IgD-negative memory B cell (primary cell): ENCODE measurements around the gene BCOR. TPM values are rescaled to one million over a fixed set of nuclear protein-coding genes. Genes with fewer than 3 reads are reported as not detected.

Experiments used
- H3K27ac Mint-ChIP-seq, 3 donors: one replicate each; pipeline ENCODE4 v1.8.0; 2020 to 2022; ENCODE audit warnings: mild to moderate bottlenecking in 3 of 3, mixed read lengths in 3 of 3, moderate library complexity in 1 of 3
- H3K27me3 Mint-ChIP-seq: one replicate; pipeline ENCODE4 v1.8.0; 2021; ENCODE audit warnings: mixed read lengths
- H3K36me3 Mint-ChIP-seq: one replicate; pipeline ENCODE4 v1.8.0; 2020; ENCODE audit warnings: mild to moderate bottlenecking, mixed read lengths
- H3K4me1 Mint-ChIP-seq, 3 donors: one replicate each; pipeline ENCODE4 v1.8.0; 2020 to 2022; ENCODE audit warnings: mixed read lengths in 3 of 3, mild to moderate bottlenecking in 1 of 3
- H3K4me3 Mint-ChIP-seq, 4 donors: one replicate each; pipeline ENCODE4 v1.8.0; 2020 to 2022; ENCODE audit warnings: mild to moderate bottlenecking in 4 of 4, mixed read lengths in 4 of 4, moderate library complexity in 3 of 4
- H3K9me3 Mint-ChIP-seq, 3 donors: one replicate each; pipeline ENCODE4 v1.8.0; 2020 to 2021; ENCODE audit warnings: mixed read lengths in 3 of 3, mild to moderate bottlenecking in 1 of 3
- polyA plus RNA-seq: library from polyadenylated mRNA; unstranded; fragments of 300-500 nt; fragmentation: Illumina TruSeq; gene quantifications from one replicate; pipeline ENCODE4 v1.2.3, GENCODE V29; 2021

BCOR gene
- polyA plus RNA-seq, 1 donor from 2014 or later, result 10.2 TPM

DNA sequence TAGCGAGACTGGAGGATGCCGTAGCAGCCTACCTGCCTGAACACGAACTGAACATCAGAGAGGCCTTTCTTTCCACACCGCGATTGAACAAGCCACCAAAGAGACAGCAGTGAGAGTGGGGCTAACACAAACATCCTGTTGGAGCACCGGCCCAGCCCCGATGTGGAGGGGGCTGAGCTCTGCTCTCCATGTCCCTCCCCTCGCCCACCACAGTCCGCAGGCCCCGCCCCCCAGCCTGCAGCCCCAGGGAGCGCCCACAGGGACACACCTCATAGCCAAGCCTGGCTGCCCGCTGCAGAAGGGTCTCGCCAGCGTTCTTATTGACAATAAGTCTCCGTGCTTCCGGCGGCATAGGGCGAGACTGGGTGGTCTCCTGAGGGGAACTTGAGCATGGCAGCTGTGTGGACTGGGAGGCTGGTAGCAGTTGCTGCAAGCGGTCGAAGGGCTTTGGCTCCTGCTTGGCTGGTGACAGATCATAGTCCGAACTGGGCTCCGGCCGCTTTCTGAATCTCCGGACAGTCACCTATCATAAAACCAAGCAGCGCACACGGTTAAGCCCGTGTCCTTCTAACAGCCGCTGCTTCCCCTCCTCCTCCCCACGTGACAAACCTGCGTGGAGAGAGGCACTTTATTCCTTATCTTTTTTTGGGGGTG is 35.8 kb downstream of the BCOR start:
- Mint-ChIP-seq H3K27me3 (peaks cover 4% of the 10 kb centered on the region), H3K4me1 (peaks cover 0 to 1% (median 0%) of the 10 kb centered on the region in 3 donors), H3K4me3 (no peak overlapping the region), H3K36me3 (peaks cover 1% of the 10 kb centered on the region), H3K9me3 (no peaks in the 10 kb centered on the region), H3K27ac (no peak overlapping the region)

DNA sequence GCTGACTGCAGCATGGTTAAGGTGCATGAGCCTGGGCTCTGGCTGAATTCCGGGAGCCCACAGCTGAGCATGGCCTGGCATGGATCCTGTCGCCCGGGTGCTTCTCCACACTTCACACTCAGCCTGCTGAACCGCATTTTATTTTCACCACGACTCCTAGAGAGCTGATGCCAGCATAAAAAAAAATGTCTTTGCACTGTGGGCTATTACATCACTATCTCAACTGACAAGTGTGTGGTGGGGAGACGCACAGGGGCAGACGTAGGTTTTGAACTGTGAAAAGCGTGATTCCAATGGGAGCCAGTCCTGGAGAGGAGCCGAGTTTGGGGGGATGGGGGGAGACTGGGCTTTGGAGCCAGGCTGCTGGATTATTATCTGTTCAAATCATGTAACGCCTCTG is 36.8 kb downstream of the BCOR start:
- peaks cover 0 to 1% (median 0%) of the 10 kb centered on the region in 3 donors for H3K4me1 Mint-ChIP-seq
- H3K4me3 Mint-ChIP-seq, result peak overlapping the region in 1 of 4 donors; percentile 32
- peaks cover 1% of the 10 kb centered on the region for H3K36me3 Mint-ChIP-seq
- no peak overlapping the region for H3K27ac Mint-ChIP-seq
- no peaks in the 10 kb centered on the region for H3K9me3 Mint-ChIP-seq
- H3K27me3 Mint-ChIP-seq, result peaks cover 4% of the 10 kb centered on the region

DNA sequence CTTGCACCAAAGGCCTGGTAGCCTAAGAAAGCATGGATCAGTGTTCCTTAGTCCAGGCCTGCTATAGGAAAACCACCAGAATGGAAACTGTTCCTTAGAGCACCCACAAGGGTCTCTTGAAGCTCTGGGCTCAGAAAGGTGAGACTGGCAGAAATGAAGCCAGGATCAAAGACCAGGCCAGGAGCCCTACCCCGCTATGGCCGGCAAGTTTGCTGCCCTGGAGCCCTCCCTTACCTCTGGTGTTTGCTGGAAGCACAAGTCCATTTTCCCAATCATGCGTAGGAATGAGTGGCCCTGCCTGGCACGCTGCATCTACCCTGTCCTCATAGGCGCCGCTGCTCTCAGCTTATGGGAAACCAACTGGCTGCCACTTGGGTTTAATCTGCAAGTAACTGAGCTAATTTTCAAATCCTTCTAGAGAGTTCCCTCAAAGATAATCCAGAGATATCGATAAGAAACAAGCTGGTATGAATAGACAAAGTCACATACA is 37.4 kb downstream of the BCOR start:
- Mint-ChIP-seq H3K27ac (no peak overlapping the region), H3K4me1 (peaks cover 0 to 1% (median 0%) of the 10 kb centered on the region in 3 donors), H3K27me3 (peaks cover 4% of the 10 kb centered on the region), H3K4me3 (no peak overlapping the region), H3K9me3 (no peaks in the 10 kb centered on the region), H3K36me3 (peaks cover 1% of the 10 kb centered on the region)

DNA sequence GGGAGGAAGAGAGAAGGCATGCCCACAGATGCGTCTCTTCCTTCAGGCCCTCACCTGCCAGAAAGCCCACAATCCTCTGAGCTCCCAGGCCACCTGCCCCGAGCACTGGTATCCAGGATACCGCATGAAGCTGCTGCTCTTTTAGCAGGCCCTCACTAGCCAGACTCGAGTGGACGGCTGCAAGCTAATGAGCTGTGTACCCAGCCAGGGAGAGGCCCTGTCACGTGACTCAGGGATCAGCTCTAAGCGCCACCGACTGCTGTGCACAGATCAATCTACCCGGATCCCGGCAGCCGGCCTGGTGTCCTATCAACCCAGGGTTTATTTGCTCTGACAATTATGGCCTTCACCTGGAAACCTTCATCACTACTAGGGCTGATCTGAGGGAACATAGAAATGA is 39.0 kb downstream of the BCOR start:
- Mint-ChIP-seq H3K36me3 (peaks cover 1% of the 10 kb centered on the region), H3K4me3 (no peak overlapping the region), H3K4me1 (peaks cover 0 to 1% (median 0%) of the 10 kb centered on the region in 3 donors), H3K9me3 (no peaks in the 10 kb centered on the region), H3K27me3 (peaks cover 4% of the 10 kb centered on the region), H3K27ac (no peak overlapping the region)

DNA sequence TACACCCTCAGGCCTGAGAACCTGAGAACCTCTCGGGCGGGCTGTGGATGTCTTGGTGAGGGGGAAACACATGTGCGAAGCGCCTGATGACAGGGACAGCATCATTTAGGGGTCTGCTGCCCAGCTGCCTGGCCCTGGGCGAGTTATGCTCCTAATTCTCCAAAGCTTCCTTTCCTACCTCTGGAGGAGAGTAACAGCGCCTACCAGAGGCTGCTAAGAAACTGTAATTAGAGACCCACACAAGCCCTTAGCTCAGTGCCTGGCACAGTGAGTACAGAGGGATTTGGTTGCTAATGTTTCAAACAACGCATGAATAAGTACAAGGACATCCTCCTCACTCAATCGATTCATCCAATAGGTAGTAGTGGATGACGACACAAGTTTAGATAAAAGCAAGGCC is 40.4 kb downstream of the BCOR start:
- Mint-ChIP-seq H3K27ac (no peak overlapping the region), H3K27me3 (peaks cover 4% of the 10 kb centered on the region), H3K4me3 (peak overlapping the region in 1 of 4 donors; percentile 49), H3K4me1 (peaks cover 0 to 1% (median 0%) of the 10 kb centered on the region in 3 donors), H3K36me3 (peaks cover 4% of the 10 kb centered on the region), H3K9me3 (peaks cover 0 to 5% (median 2%) of the 10 kb centered on the region in 3 donors)

DNA sequence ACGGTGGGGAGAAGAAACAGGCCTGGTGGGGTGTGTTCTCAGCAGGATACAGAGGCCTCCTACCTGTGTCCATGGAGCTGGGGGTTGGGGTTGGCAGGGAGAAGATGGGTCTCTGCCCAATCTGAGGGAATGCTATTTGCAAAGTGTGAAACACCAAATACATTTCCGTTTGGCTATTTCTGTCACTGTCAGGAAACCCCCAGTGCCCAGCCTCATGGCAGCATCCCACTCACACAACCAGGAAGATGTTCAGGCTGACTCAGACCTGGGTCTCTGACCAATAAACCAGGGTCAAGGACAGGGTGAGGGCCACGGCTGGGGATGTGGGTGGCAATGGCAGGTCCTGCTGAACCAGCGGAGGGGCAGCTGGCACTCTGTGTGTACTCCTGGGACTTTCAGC is 41.3 kb downstream of the BCOR start:
- H3K4me1 Mint-ChIP-seq, result peaks cover 0 to 1% (median 0%) of the 10 kb centered on the region in 3 donors
- no peak overlapping the region for H3K27ac Mint-ChIP-seq
- H3K9me3 Mint-ChIP-seq, result peaks cover 4 to 8% (median 5%) of the 10 kb centered on the region in 3 donors
- no peak overlapping the region for H3K4me3 Mint-ChIP-seq
- peaks cover 4% of the 10 kb centered on the region for H3K27me3 Mint-ChIP-seq
- H3K36me3 Mint-ChIP-seq, result peaks cover 8% of the 10 kb centered on the region

DNA sequence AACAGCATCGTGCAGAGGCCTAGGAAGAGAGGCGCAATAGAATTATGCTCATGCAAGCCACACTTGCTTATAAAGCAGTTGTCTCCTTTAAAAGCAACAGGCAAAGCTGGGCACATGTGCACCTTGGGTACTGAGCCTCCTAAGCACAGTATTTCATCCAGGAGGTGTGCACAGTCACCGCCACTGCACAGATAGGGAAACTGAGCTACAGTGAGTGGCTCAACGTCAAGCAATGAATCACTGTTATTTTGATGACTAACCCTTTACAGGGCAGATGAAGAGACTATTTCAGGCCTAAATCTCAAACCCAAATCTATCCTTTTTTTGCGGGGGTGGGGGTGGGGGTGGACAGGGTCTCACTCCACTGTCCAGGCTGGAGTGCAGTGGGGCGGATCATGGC is 42.3 kb downstream of the BCOR start:
- no peak overlapping the region for H3K4me3 Mint-ChIP-seq
- peaks cover 0 to 1% (median 0%) of the 10 kb centered on the region in 3 donors for H3K4me1 Mint-ChIP-seq
- peaks cover 4 to 12% (median 8%) of the 10 kb centered on the region in 3 donors for H3K9me3 Mint-ChIP-seq
- H3K36me3 Mint-ChIP-seq, result peaks cover 14% of the 10 kb centered on the region
- H3K27ac Mint-ChIP-seq, result peak overlapping the region in 1 of 3 donors; percentile 23
- peaks cover 2% of the 10 kb centered on the region for H3K27me3 Mint-ChIP-seq

DNA sequence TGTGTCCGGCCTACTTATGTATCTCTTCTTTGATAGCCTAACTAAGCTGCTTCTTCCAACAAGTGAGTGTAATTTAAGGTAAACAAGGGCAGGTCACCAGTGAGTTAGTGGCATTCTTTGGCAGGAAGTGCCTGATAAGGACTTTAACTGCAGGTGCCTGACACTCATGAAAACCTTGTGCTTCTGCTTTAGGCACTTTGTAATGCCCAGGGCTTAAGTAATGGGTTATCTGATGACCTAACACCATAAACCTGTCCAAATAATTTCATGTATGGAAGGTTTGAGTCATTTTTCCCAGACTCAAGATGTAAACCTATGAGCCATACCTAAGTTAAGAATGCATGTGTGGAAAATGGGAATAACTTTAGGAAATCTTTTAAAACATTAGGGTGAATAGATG is 43.0 kb downstream of the BCOR start:
- peaks cover 0 to 1% (median 0%) of the 10 kb centered on the region in 3 donors for H3K4me1 Mint-ChIP-seq
- peaks cover 14% of the 10 kb centered on the region for H3K36me3 Mint-ChIP-seq
- peaks cover 7 to 19% (median 9%) of the 10 kb centered on the region in 3 donors for H3K9me3 Mint-ChIP-seq
- H3K27me3 Mint-ChIP-seq, result peaks cover 2% of the 10 kb centered on the region
- no peak overlapping the region for H3K4me3 Mint-ChIP-seq
- no peak overlapping the region for H3K27ac Mint-ChIP-seq

DNA sequence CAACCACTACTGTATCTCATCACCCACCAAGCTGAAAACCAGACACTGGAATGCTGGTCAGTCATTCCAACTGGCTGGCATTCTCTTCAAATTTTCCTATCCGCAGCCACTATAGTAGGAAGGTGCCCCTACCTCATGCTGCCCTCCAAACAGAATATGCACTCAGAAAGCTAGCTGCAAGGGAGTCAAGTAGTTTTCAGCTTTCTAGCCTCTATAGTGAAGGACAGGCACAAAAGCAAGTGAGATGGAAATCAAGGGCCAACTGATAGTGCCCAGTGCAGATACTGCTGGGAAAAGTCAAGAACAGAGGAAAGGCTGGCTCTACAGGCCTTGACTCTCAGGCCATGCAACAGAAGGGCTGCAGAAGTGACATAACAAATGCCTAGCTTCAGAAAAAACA is 47.2 kb downstream of the BCOR start:
- peaks cover 0 to 3% (median 0%) of the 10 kb centered on the region in 3 donors for H3K4me1 Mint-ChIP-seq
- peaks cover 10 to 26% (median 20%) of the 10 kb centered on the region in 3 donors for H3K9me3 Mint-ChIP-seq
- H3K4me3 Mint-ChIP-seq, result no peak overlapping the region
- peaks cover 27% of the 10 kb centered on the region for H3K36me3 Mint-ChIP-seq
- H3K27ac Mint-ChIP-seq, result peak overlapping the region in 1 of 3 donors; percentile 63
- no peaks in the 10 kb centered on the region for H3K27me3 Mint-ChIP-seq

DNA sequence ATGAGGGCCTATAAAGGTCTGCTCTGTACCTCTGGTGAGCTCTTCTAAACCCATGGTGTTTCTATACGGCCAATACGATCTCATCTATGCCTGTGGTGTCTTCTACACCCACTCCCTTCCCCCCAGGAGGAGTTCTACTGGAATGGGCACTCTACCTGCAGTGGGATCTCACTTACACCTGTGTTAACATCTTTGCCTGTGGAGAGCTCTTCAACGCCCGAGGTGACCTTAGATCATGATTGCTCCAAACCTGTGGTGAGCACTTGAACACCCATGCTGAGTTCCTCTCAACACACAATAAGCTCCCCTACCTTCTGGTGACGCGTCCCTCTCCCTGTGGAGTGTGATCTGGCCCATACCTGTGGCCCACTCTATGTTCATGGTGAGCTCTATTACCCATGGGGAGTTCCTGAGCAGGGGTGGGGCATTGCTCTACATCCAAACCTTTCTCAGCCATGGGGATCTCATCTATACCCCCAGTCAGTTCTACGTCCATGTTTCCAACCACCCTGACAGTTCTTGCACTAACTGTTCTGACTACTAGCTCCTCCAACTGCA is 48.6 kb downstream of the BCOR start:
- H3K27ac Mint-ChIP-seq, result peak overlapping the region in 2 of 3 donors; percentile 26 to 40
- peaks cover 27% of the 10 kb centered on the region for H3K36me3 Mint-ChIP-seq
- H3K4me3 Mint-ChIP-seq, result peak overlapping the region in 1 of 4 donors; percentile 83
- H3K4me1 Mint-ChIP-seq, result peaks cover 0 to 3% (median 0%) of the 10 kb centered on the region in 3 donors
- H3K27me3 Mint-ChIP-seq, result no peaks in the 10 kb centered on the region
- peaks cover 12 to 29% (median 20%) of the 10 kb centered on the region in 3 donors for H3K9me3 Mint-ChIP-seq

DNA sequence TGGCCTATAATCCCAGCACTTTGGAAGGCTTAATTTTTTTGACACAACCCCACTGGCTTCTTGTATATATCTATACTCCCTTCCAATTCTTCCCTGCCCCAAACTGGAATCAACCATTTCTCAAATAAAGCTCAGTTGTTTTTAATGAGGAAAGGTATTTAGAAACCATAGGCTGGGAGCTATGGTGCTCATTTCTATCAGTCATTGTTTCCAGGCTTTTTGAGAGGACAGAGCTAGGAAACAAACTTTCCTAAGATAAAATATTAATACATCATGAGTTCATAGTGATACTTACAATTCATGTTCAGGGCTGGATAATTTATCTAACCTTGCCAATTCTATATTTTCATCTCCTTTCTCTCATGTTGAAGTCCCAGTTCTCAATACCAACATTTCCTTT is 50.3 kb downstream of the BCOR start:
- Mint-ChIP-seq H3K4me1 (peaks cover 0 to 3% (median 0%) of the 10 kb centered on the region in 3 donors), H3K36me3 (peaks cover 22% of the 10 kb centered on the region), H3K4me3 (no peak overlapping the region), H3K27me3 (no peaks in the 10 kb centered on the region), H3K27ac (no peak overlapping the region), H3K9me3 (peaks cover 12 to 25% (median 18%) of the 10 kb centered on the region in 3 donors)

DNA sequence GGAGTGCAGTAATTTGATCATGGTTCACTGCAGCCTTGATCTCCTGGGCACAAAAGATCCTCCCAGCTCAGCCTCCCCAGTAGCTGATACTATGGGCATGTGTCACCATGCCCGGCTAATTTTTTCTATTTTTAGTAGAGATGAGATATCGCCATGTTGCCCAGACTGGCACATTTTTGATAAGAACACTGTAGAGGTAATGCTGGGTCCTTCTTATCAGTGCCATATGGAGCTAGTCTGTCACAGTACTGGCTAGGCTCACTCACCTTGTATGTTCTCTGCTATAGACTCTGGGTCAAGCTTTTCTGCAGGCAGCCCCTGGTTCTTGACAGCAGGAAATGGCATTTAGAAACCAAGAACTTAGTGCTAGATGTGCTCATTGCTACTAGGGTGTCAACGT is 53.9 kb downstream of the BCOR start:
- Mint-ChIP-seq H3K4me3 (no peak overlapping the region), H3K4me1 (peaks cover 0 to 6% (median 3%) of the 10 kb centered on the region in 3 donors), H3K9me3 (peaks cover 4 to 9% (median 4%) of the 10 kb centered on the region in 3 donors), H3K36me3 (peaks cover 4% of the 10 kb centered on the region), H3K27me3 (peaks cover 4% of the 10 kb centered on the region), H3K27ac (no peak overlapping the region)

DNA sequence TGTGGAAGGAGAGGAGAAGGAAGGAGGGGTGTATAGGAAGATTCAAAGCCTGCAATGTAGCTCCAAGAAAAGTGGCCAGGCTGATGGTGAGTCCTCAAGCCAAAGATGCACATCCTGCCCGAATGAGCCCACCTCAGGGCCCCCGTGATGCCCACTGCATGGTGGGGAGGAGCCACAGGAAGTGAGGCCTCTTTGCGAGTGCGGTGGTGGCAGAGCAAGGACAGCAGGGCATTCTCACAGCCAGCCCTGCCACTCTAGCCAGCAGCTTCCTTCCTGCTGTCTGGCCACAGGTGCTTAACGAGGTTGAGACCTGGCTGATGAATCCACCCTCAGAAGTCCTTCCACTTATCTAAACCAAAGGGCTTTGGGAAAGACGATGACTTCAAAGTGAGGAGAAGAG is 55.8 kb downstream of the BCOR start:
- Mint-ChIP-seq H3K36me3 (no peaks in the 10 kb centered on the region), H3K27ac (no peak overlapping the region), H3K9me3 (peaks cover 1 to 9% (median 4%) of the 10 kb centered on the region in 3 donors), H3K4me3 (peak overlapping the region in 1 of 4 donors; percentile 51), H3K27me3 (peaks cover 4% of the 10 kb centered on the region), H3K4me1 (peaks cover 0 to 6% (median 3%) of the 10 kb centered on the region in 3 donors)

DNA sequence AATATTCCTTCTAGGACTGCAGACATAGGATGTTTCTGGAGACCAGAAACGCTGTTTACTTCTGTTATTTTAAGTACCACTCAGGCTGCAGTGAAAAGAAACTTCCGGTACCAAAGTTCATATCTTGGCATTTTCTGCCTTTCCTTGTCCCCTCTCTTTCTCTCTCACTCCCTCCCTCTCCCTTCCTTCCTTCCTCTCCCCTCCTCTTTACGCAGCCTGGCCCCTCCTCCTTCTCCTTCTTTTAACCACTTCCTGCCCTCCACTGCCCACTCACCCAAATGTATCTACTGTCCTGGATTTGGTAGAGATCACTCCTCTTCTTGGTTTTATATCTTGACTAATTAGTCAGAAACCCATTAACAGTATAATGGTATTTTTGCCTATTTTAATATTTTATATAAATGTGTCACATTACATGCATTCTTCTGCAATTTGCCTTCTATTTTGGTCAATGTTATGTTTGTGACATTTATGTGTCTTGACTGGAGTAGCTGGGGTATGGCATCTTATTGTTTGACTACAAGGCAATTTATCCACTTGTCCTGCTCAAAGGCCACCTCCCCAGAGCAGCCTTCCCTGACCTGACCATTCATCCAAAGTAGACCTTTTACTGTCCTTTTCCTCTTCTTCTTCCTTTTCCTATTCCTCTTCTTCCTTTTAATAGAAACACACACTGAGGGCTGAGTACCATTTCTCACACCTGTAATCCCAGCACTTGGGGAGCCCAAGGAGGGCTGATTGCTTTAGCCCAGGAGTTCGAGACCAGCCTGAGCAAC is 56.9 kb downstream of the BCOR start:
- Mint-ChIP-seq H3K4me1 (peaks cover 0 to 6% (median 3%) of the 10 kb centered on the region in 3 donors), H3K27ac (no peak overlapping the region), H3K4me3 (peak overlapping the region in 1 of 4 donors; percentile 32)

DNA sequence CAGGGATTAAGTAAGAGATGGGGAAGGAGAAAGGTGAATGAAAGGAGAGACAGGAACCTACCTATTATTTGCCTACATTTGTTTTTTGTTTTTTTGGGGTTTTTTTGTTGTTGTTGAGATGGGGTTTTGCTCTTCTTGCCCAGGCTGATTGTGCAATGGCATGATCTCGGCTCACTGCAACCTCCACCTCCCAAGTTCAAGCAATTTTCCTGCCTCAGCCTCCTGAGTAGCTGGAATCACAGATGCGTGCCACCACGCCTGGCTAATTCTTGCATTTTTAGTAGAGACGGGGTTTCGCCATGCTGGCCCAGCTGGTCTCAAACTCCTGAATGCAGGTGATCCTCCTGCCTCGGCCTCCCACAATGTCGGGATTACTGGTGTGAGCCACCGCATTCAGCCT is 57.9 kb downstream of the BCOR start:
- no peak overlapping the region for H3K27ac Mint-ChIP-seq
- H3K36me3 Mint-ChIP-seq, result no peaks in the 10 kb centered on the region
- peaks cover 4% of the 10 kb centered on the region for H3K27me3 Mint-ChIP-seq
- H3K4me1 Mint-ChIP-seq, result peaks cover 0 to 6% (median 3%) of the 10 kb centered on the region in 3 donors
- no peak overlapping the region for H3K4me3 Mint-ChIP-seq
- peaks cover 1 to 9% (median 4%) of the 10 kb centered on the region in 3 donors for H3K9me3 Mint-ChIP-seq

More for the DNA sequence above, 56.9 kb downstream of the BCOR start:
- H3K36me3 Mint-ChIP-seq, result no peaks in the 10 kb centered on the region
- H3K27me3 Mint-ChIP-seq, result peaks cover 4% of the 10 kb centered on the region
- H3K9me3 Mint-ChIP-seq, result peaks cover 1 to 9% (median 4%) of the 10 kb centered on the region in 3 donors
